HEK293T (cell line): ENCODE measurements around the gene SGTA.

Source experiments
- ARNT ChIP-seq: fragments of 450-650 bp; IDR thresholded peaks from 2 replicates; pipeline ENCODE4 v1.6.1; 2017; ENCODE audit warnings: mild to moderate bottlenecking
- BHLHE40 ChIP-seq: fragments of 450-650 bp; IDR thresholded peaks from 2 replicates; pipeline ENCODE4 v1.6.1; 2016; ENCODE audit warnings: mild to moderate bottlenecking, moderate library complexity, borderline replicate concordance
- CTBP1 ChIP-seq: fragments of 450-650 bp; IDR thresholded peaks from 2 replicates; pipeline ENCODE4 v1.6.1; 2016; ENCODE audit warnings: borderline replicate concordance
- ELF4 ChIP-seq: fragments of 450-650 bp; IDR thresholded peaks from 2 replicates; pipeline ENCODE4 v1.6.1; 2017; ENCODE audit warnings: antibody characterized with exemption
- FOXM1 ChIP-seq: fragments of 450-650 bp; IDR thresholded peaks from 2 replicates; pipeline ENCODE4 v1.6.1; 2017; ENCODE audit warnings: mild to moderate bottlenecking, borderline replicate concordance
- HDGF ChIP-seq: fragments of 450-650 bp; IDR thresholded peaks from 2 replicates; pipeline ENCODE4 v1.6.1; 2017; ENCODE audit warnings: antibody characterized with exemption, borderline replicate concordance
- PKNOX1 ChIP-seq: fragments of 450-650 bp; IDR thresholded peaks from 2 replicates; pipeline ENCODE4 v1.6.1; 2016

- TF ChIP-seq FOXM1 (no peak), PKNOX1 (no peak), HDGF (no peak), CTBP1 (no peak), BHLHE40 (no peak), ARNT (no peak), ELF4 (no peak)
Observed at GRCh38 chr19:2815923-2816322, 32.9 kb upstream of the SGTA start.
